ENCODE data around the gene CRTC3. TPM values are rescaled to one million over a fixed set of nuclear protein-coding genes. Genes with fewer than 3 reads are reported as not detected.

The CRTC3 gene
- total RNA-seq, 4 donors from 2014 or later: 19.8 to 33.1 (median 25.9) TPM

- Histone ChIP-seq H3K36me3 (peaks cover 0 to 22% (median 0%) of the 10 kb centered on the region in 3 donors), H3K4me3 (no peak overlapping the region), H3K9me3 (no peaks in the 10 kb centered on the region), H3K4me1 (peaks cover 0 to 6% (median 0%) of the 10 kb centered on the region in 4 donors), H3K27ac (peak overlapping the region in 1 of 4 donors; percentile 19), H3K27me3 (no peaks in the 10 kb centered on the region)
- TF ChIP-seq CTCF (IDR thresholded peaks at IDR 0.05): no peak
- TF ChIP-seq POLR2A (IDR thresholded peaks at IDR 0.05): no peak
- DNase-seq: no peak
These were observed 88.0 kb downstream of the CRTC3 start for GRCh38 chr15:90617668-90618097.

- TF ChIP-seq CTCF (IDR thresholded peaks at IDR 0.05) (no peak), POLR2A (IDR thresholded peaks at IDR 0.05) (no peak)
- peaks cover 0 to 6% (median 0%) of the 10 kb centered on the region in 4 donors for H3K4me1 ChIP-seq
- no peaks in the 10 kb centered on the region for H3K27me3 ChIP-seq
- H3K9me3 ChIP-seq: no peaks in the 10 kb centered on the region
- no peak for DNase-seq
- peaks cover 0 to 26% (median 0%) of the 10 kb centered on the region in 3 donors for H3K36me3 ChIP-seq
- H3K27ac ChIP-seq: peak overlapping the region in 1 of 4 donors; percentile 14
- no peak overlapping the region for H3K4me3 ChIP-seq
These were observed 88.8 kb downstream of the CRTC3 start for GRCh38 chr15:90618330-90619125.

- DNase-seq: peak in 1 of 3 donors; percentile 34
- H3K4me3 ChIP-seq: no peak overlapping the region
- no peak for TF ChIP-seq CTCF (IDR thresholded peaks at IDR 0.05)
- no peak for TF ChIP-seq POLR2A (IDR thresholded peaks at IDR 0.05)
- H3K36me3 ChIP-seq: peaks cover 0 to 28% (median 0%) of the 10 kb centered on the region in 3 donors
- H3K4me1 ChIP-seq: peaks cover 0 to 6% (median 0%) of the 10 kb centered on the region in 4 donors
- H3K27ac ChIP-seq: no peak overlapping the region
- no peaks in the 10 kb centered on the region for H3K27me3 ChIP-seq
- H3K9me3 ChIP-seq: no peaks in the 10 kb centered on the region
These were observed 89.7 kb downstream of the CRTC3 start for GRCh38 chr15:90619468-90619867.

GRCh38 chr15:90619939-90620338, 90.2 kb downstream of the CRTC3 start:
- H3K27me3 ChIP-seq: no peaks in the 10 kb centered on the region
- TF ChIP-seq CTCF (IDR thresholded peaks at IDR 0.05): no peak
- no peak for TF ChIP-seq POLR2A (IDR thresholded peaks at IDR 0.05)
- peak in 1 of 3 donors; percentile 26 for DNase-seq
- H3K36me3 ChIP-seq: peaks cover 0 to 28% (median 0%) of the 10 kb centered on the region in 3 donors
- H3K27ac ChIP-seq: no peak overlapping the region
- no peaks in the 10 kb centered on the region for H3K9me3 ChIP-seq
- peaks cover 0 to 6% (median 0%) of the 10 kb centered on the region in 4 donors for H3K4me1 ChIP-seq
- no peak overlapping the region for H3K4me3 ChIP-seq

- peak in 2 of 3 donors; percentile 49 to 51 for DNase-seq
- peaks cover 0 to 6% (median 0%) of the 10 kb centered on the region in 4 donors for H3K4me1 ChIP-seq
- no peak for TF ChIP-seq POLR2A (IDR thresholded peaks at IDR 0.05)
- TF ChIP-seq CTCF (IDR thresholded peaks at IDR 0.05): no peak
- no peak overlapping the region for H3K4me3 ChIP-seq
- peaks cover 0 to 24% (median 0%) of the 10 kb centered on the region in 3 donors for H3K36me3 ChIP-seq
- no peaks in the 10 kb centered on the region for H3K9me3 ChIP-seq
- no peaks in the 10 kb centered on the region for H3K27me3 ChIP-seq
- H3K27ac ChIP-seq: peak overlapping the region in 3 of 4 donors; percentile 39 to 46 (median 42)
These were observed 90.8 kb downstream of the CRTC3 start for GRCh38 chr15:90620379-90621067.

All from Peyer's patch (tissue), 4 donors.